ENCODE data around the gene TNIP3. TPM values are rescaled to one million over a fixed set of nuclear protein-coding genes. Genes with fewer than 3 reads are reported as not detected.

Gene TNIP3
- total and polyA plus RNA-seq, 3 experiments from 2014 or later: 7.0 to 15.7 (median 13.7) TPM

DNA sequence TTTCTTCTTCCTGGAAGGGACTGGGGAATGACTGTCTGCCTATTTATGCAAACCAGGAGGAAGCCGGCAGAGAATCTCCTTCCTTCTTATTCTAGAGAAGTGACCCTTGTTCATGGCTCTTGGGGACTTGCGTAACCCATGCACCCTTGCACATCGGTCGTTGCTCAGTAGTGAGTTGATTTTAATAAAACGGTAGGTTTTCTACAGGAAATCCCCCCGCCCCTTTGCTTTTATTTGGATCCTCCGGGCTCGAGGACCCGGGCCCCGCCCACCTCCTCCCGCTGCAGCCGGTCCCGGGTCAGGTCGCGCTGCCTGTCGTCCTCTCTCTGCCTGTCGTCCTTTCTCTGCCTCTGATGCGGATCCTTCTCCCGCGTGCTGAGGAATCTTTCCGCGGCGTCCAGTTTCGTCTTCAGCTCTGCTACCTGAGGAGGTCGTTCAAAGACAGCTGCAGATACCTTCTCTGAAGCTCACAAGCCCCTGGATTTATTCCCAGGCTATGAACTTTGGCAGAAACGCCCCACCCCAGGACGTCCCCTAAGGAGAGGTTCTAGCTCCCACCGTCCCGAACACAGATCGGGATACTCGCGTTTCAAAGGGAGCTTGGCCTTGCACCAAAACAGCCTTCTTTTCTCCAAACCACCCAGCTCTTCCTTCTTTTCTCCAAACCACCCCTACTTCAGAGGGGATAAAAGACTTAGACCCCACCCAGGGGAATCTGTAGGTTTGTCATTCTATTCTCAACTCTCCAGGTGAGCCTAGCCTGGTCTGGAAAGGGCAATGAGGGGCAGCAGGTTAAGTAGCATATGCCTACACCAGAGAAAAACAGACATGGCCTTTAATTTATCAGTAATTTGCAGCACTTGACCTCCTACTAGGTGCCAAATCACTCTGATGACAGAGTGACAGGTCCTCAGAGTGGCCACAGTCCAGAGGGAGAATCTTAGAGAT, 7.0 kb downstream of the TNIP3 start:
- POLR2A ChIA-PET: no interaction called here
- DNase-seq: peak in 3 of 5 donors; percentile 6 to 49 (median 47)
- peak overlapping the region; percentile 40 to 95 (median 92) for H3K4me3 Mint-ChIP-seq
- H3K36me3 Mint-ChIP-seq: peaks cover 0 to 27% (median 2%) of the 10 kb centered on the region in 3 donors
- Histone ChIP-seq H3K36me3 (ENCODE audit: insufficient read depth, low read length) (no peaks in the 10 kb centered on the region), H3K27me3 (ENCODE audit: insufficient read depth, low read length, poor library complexity, severe bottlenecking) (no peaks in the 10 kb centered on the region), H3K27ac (ENCODE audit: low read depth, low read length) (no peak overlapping the region), H3K9me3 (ENCODE audit: low read length) (no peaks in the 10 kb centered on the region), H3K4me3 (ENCODE audit: low read length) (peak overlapping the region; percentile 60), H3K4me1 (ENCODE audit: insufficient read depth, low read length) (peaks cover 53% of the 10 kb centered on the region)
- H3K9me3 Mint-ChIP-seq: no peaks in the 10 kb centered on the region
- H3K27me3 Mint-ChIP-seq: no peaks in the 10 kb centered on the region
- peaks cover 46 to 62% (median 57%) of the 10 kb centered on the region in 3 donors for H3K4me1 Mint-ChIP-seq
- CTCF ChIA-PET: interaction anchor here (1.5 to 3.8 kb wide), 2 partner anchors 27 to 35 kb away, joined by 3 to 11 read pairs; no protein-coding TSS in a partner anchor
- H3K27ac Mint-ChIP-seq: peak overlapping the region; percentile 13 to 95 (median 80)

DNA sequence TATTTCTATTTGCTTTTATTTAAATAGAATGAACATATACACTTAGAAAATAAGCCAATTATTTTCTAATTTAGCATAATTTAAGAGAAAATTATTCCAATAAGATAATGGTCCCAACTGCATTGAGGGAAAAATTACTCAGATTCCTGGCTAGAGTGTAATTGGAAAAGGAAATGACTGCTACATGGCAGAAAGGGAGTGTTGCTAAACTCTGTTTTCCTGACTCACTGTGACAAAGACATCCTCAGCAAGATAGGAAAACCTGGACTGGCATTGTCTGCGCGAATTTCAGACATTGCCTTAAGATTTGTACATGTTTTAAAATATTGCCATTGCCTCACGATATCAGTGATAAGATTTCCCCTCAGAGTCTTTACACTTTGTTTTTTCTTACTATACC, 8.2 kb downstream of the TNIP3 start:
- Histone ChIP-seq H3K4me3 (ENCODE audit: low read length) (peak overlapping the region; percentile 12), H3K27ac (ENCODE audit: low read depth, low read length) (no peak overlapping the region), H3K4me1 (ENCODE audit: insufficient read depth, low read length) (peaks cover 64% of the 10 kb centered on the region), H3K36me3 (ENCODE audit: insufficient read depth, low read length) (no peaks in the 10 kb centered on the region), H3K27me3 (ENCODE audit: insufficient read depth, low read length, poor library complexity, severe bottlenecking) (no peaks in the 10 kb centered on the region), H3K9me3 (ENCODE audit: low read length) (no peaks in the 10 kb centered on the region)
- POLR2A ChIA-PET: no interaction called here
- H3K27ac Mint-ChIP-seq: peak overlapping the region in 7 of 8 donors; percentile 20 to 74 (median 53)
- no peaks in the 10 kb centered on the region for H3K9me3 Mint-ChIP-seq
- peaks cover 54 to 74% (median 69%) of the 10 kb centered on the region in 3 donors for H3K4me1 Mint-ChIP-seq
- no peak for DNase-seq
- peaks cover 0 to 28% (median 2%) of the 10 kb centered on the region in 3 donors for H3K36me3 Mint-ChIP-seq
- H3K4me3 Mint-ChIP-seq: peak overlapping the region; percentile 17 to 95 (median 66)
- CTCF ChIA-PET: interaction anchor here (1.0 to 3.8 kb wide), 3 partner anchors 11 to 37 kb away, joined by 3 to 11 read pairs (median 3); no protein-coding TSS in a partner anchor
- H3K27me3 Mint-ChIP-seq: no peaks in the 10 kb centered on the region

DNA sequence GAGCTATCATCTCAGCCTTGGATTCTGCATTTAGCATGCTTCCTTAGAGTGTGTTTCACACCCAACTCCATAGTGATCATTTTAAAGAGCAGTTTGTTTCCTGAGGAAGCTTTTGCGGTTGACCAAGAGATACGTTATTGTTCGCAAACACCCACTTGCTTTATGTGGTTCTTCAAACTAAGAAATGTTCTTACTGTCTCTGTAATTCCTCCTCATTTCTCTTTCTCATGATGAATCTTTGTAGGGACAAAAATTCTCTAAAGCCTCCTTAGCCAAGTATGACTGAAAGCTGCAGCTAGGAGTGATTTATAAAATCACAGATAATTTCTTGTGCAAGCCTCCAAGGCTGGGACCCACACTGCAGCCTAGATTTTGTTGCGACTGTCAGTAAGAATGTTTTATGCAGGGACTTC, 10.0 kb downstream of the TNIP3 start:
- Histone ChIP-seq H3K4me1 (ENCODE audit: insufficient read depth, low read length) (peaks cover 70% of the 10 kb centered on the region), H3K9me3 (ENCODE audit: low read length) (no peaks in the 10 kb centered on the region), H3K4me3 (ENCODE audit: low read length) (peak overlapping the region; percentile 47), H3K36me3 (ENCODE audit: insufficient read depth, low read length) (no peaks in the 10 kb centered on the region), H3K27ac (ENCODE audit: low read depth, low read length) (no peak overlapping the region), H3K27me3 (ENCODE audit: insufficient read depth, low read length, poor library complexity, severe bottlenecking) (no peaks in the 10 kb centered on the region)
- H3K36me3 Mint-ChIP-seq: peaks cover 2 to 33% (median 6%) of the 10 kb centered on the region in 3 donors
- no peaks in the 10 kb centered on the region for H3K27me3 Mint-ChIP-seq
- DNase-seq: peak in 3 of 5 donors; percentile 54 to 79 (median 64)
- POLR2A ChIA-PET: no interaction called here
- no peaks in the 10 kb centered on the region for H3K9me3 Mint-ChIP-seq
- peak overlapping the region; percentile 5 to 83 (median 72) for H3K4me3 Mint-ChIP-seq
- H3K27ac Mint-ChIP-seq: peak overlapping the region; percentile 2 to 88 (median 82)
- H3K4me1 Mint-ChIP-seq: peaks cover 57 to 80% (median 70%) of the 10 kb centered on the region in 3 donors
- CTCF ChIA-PET: interaction anchor here (0.9 to 1.9 kb wide), 4 partner anchors 17 to 100 kb away, joined by 3 to 5 read pairs (median 3); no protein-coding TSS in a partner anchor

DNA sequence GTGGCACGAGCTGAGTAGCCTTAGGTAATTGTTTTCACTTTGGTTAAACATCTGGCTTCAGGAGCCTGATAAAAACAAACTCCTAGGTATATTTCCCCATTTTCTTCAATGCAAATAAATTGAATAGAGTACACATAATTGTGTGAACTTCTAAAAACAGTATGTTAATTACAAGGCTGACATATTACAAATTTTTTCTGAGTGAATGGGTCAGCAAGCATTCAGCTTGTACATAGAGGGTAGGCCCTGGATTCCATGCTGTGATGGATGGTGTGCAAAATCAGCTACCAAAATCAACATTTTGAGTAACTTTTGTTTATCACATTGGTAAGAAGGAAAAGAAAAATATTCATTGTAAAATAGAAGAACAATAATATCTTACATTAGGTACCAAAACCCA, 12.2 kb downstream of the TNIP3 start:
- H3K4me1 ChIP-seq (ENCODE audit: insufficient read depth, low read length): peaks cover 62% of the 10 kb centered on the region
- DNase-seq: no peak
- no peak overlapping the region for H3K4me3 ChIP-seq (ENCODE audit: low read length)
- ChIA-PET CTCF (interaction anchor here (1.1 to 2.0 kb wide), 2 partner anchors 38 to 40 kb away, joined by 4 to 10 read pairs; no protein-coding TSS in a partner anchor), POLR2A (no interaction called here)
- Mint-ChIP-seq H3K9me3 (no peaks in the 10 kb centered on the region), H3K27ac (peak overlapping the region in 1 of 8 donors; percentile 31), H3K27me3 (no peaks in the 10 kb centered on the region), H3K4me3 (no peak overlapping the region), H3K4me1 (peaks cover 53 to 63% (median 60%) of the 10 kb centered on the region in 3 donors), H3K36me3 (peaks cover 4 to 36% (median 8%) of the 10 kb centered on the region in 3 donors)
- no peak overlapping the region for H3K27ac ChIP-seq (ENCODE audit: low read depth, low read length)
- no peaks in the 10 kb centered on the region for H3K9me3 ChIP-seq (ENCODE audit: low read length)
- H3K27me3 ChIP-seq (ENCODE audit: insufficient read depth, low read length, poor library complexity, severe bottlenecking): no peaks in the 10 kb centered on the region
- H3K36me3 ChIP-seq (ENCODE audit: insufficient read depth, low read length): no peaks in the 10 kb centered on the region

DNA sequence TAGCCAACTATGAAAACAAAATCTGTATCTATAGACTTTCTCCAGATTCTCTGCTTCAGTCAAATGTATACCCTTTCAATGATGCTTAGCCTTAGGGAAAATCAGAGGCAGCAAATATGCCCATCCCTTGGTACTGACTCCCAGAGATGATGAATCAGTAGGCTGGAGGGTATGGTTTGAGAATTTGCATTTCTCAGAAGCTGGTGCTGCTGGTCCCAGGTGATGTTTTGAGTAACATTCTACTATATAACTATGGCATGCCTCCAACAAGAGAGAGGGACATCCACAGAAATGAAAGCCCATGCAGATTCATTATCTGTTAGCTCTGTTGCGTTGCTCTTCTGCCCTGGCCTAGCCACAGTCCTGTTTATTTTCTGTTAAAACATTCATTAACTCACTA, 13.6 kb downstream of the TNIP3 start:
- peaks cover 4 to 35% (median 8%) of the 10 kb centered on the region in 3 donors for H3K36me3 Mint-ChIP-seq
- H3K27me3 ChIP-seq (ENCODE audit: insufficient read depth, low read length, poor library complexity, severe bottlenecking): no peaks in the 10 kb centered on the region
- no peaks in the 10 kb centered on the region for H3K9me3 Mint-ChIP-seq
- H3K27ac Mint-ChIP-seq: no peak overlapping the region
- peaks cover 43 to 51% (median 48%) of the 10 kb centered on the region in 3 donors for H3K4me1 Mint-ChIP-seq
- no peak overlapping the region for H3K4me3 ChIP-seq (ENCODE audit: low read length)
- POLR2A ChIA-PET: no interaction called here
- no peaks in the 10 kb centered on the region for H3K9me3 ChIP-seq (ENCODE audit: low read length)
- H3K27ac ChIP-seq (ENCODE audit: low read depth, low read length): no peak overlapping the region
- no peaks in the 10 kb centered on the region for H3K36me3 ChIP-seq (ENCODE audit: insufficient read depth, low read length)
- no peak for DNase-seq
- CTCF ChIA-PET: no interaction called here
- H3K4me3 Mint-ChIP-seq: peak overlapping the region in 1 of 7 donors; percentile 41
- H3K27me3 Mint-ChIP-seq: no peaks in the 10 kb centered on the region
- peaks cover 49% of the 10 kb centered on the region for H3K4me1 ChIP-seq (ENCODE audit: insufficient read depth, low read length)

DNA sequence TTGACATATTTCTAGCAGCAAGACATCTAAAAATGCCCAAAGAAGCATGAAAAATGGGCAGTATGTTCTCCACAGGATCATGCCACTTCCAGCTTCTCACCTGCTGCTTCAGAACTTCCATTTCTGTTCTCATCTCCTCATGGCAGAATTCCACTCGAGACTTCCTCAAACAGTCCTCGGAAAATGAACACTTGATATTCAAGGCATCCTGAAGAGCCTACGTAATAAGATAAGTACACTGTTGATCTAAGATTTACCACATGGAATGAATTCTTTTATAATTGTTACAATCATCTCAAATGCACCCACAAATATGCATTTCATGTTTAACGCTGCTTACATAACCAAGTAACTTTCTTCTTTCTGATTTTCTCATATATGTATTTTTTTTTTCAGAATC, 14.1 kb downstream of the TNIP3 start:
- no peak for DNase-seq
- no peaks in the 10 kb centered on the region for H3K27me3 Mint-ChIP-seq
- H3K27me3 ChIP-seq (ENCODE audit: insufficient read depth, low read length, poor library complexity, severe bottlenecking): no peaks in the 10 kb centered on the region
- peaks cover 4 to 35% (median 8%) of the 10 kb centered on the region in 3 donors for H3K36me3 Mint-ChIP-seq
- H3K4me3 ChIP-seq (ENCODE audit: low read length): no peak overlapping the region
- H3K9me3 ChIP-seq (ENCODE audit: low read length): no peaks in the 10 kb centered on the region
- no peaks in the 10 kb centered on the region for H3K36me3 ChIP-seq (ENCODE audit: insufficient read depth, low read length)
- no peak overlapping the region for H3K4me3 Mint-ChIP-seq
- H3K27ac ChIP-seq (ENCODE audit: low read depth, low read length): no peak overlapping the region
- peaks cover 39 to 46% (median 43%) of the 10 kb centered on the region in 3 donors for H3K4me1 Mint-ChIP-seq
- no peaks in the 10 kb centered on the region for H3K9me3 Mint-ChIP-seq
- peaks cover 44% of the 10 kb centered on the region for H3K4me1 ChIP-seq (ENCODE audit: insufficient read depth, low read length)
- CTCF ChIA-PET: no interaction called here
- H3K27ac Mint-ChIP-seq: no peak overlapping the region
- POLR2A ChIA-PET: no interaction called here

DNA sequence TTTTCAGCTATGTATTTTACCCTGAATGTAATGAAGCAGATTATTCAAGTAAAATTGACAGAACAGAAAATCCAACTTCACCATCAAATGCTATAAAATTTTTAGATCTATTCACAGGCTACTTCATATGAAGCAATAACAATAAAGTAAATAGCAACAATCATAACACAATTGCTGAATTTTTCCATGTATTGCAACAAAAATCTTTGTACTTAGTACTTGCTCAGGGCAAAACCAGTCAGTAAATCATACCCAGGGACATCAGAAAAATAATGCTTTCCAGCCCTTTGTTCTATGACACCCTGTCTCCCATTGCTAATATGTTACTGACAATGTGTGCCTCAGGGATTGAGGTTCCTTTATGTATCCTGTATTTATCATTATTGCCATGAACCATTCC, 15.5 kb downstream of the TNIP3 start:
- Mint-ChIP-seq H3K4me3 (no peak overlapping the region), H3K27ac (no peak overlapping the region), H3K36me3 (peaks cover 4 to 38% (median 8%) of the 10 kb centered on the region in 3 donors), H3K9me3 (no peaks in the 10 kb centered on the region), H3K4me1 (peaks cover 26 to 33% (median 32%) of the 10 kb centered on the region in 3 donors), H3K27me3 (no peaks in the 10 kb centered on the region)
- H3K36me3 ChIP-seq (ENCODE audit: insufficient read depth, low read length): no peaks in the 10 kb centered on the region
- ChIA-PET POLR2A (no interaction called here), CTCF (no interaction called here)
- H3K4me1 ChIP-seq (ENCODE audit: insufficient read depth, low read length): peaks cover 33% of the 10 kb centered on the region
- no peaks in the 10 kb centered on the region for H3K9me3 ChIP-seq (ENCODE audit: low read length)
- H3K27me3 ChIP-seq (ENCODE audit: insufficient read depth, low read length, poor library complexity, severe bottlenecking): no peaks in the 10 kb centered on the region
- no peak overlapping the region for H3K4me3 ChIP-seq (ENCODE audit: low read length)
- no peak overlapping the region for H3K27ac ChIP-seq (ENCODE audit: low read depth, low read length)
- DNase-seq: no peak

DNA sequence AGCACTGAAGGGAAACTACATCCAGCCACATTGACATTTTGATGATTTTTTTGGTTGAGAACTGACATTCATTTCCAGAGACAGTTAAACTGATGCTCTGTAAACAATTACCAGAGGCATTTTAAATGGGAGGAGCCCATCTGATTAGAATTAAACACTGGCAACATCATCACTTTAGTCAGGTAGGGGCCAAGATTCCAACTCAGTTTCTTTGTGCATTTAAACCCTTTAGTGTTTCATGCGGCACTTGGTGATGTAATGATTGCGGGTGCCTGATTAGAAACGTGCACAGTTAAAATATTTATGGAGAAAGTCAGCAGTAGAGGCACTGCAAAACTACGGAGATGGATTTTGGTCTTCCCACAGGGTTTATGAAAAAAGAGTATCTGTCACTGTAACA, 16.1 kb downstream of the TNIP3 start:
- no peaks in the 10 kb centered on the region for H3K9me3 ChIP-seq (ENCODE audit: low read length)
- H3K4me3 ChIP-seq (ENCODE audit: low read length): no peak overlapping the region
- no peak overlapping the region for H3K27ac ChIP-seq (ENCODE audit: low read depth, low read length)
- H3K4me1 ChIP-seq (ENCODE audit: insufficient read depth, low read length): peaks cover 26% of the 10 kb centered on the region
- no peaks in the 10 kb centered on the region for H3K27me3 ChIP-seq (ENCODE audit: insufficient read depth, low read length, poor library complexity, severe bottlenecking)
- POLR2A ChIA-PET: no interaction called here
- peaks cover 4 to 38% (median 13%) of the 10 kb centered on the region in 3 donors for H3K36me3 Mint-ChIP-seq
- no peaks in the 10 kb centered on the region for H3K36me3 ChIP-seq (ENCODE audit: insufficient read depth, low read length)
- H3K27me3 Mint-ChIP-seq: no peaks in the 10 kb centered on the region
- no peak overlapping the region for H3K4me3 Mint-ChIP-seq
- no peak for DNase-seq
- peaks cover 21 to 27% (median 26%) of the 10 kb centered on the region in 3 donors for H3K4me1 Mint-ChIP-seq
- H3K27ac Mint-ChIP-seq: no peak overlapping the region
- CTCF ChIA-PET: no interaction called here
- H3K9me3 Mint-ChIP-seq: no peaks in the 10 kb centered on the region
